ENCODE data around the gene EAF2. TPM values are rescaled to one million over a fixed set of nuclear protein-coding genes. Genes with fewer than 3 reads are reported as not detected.

Gene EAF2
- 0.88 TPM in 1 of 2 replicates, not detected in the other for total RNA-seq (2014; rRNA removed; shearing (Covaris generic); ENCODE audit: low replicate concordance)

GRCh38 chr3:121834671-121835464, at the start of gene EAF2, which contains the start of gene IQCB1:
Gene EAF2 (plus strand): TSS chr3:121835209. CDS start chr3:121835286, 77 bp downstream.
Gene IQCB1 (minus strand): TSS chr3:121835060. CDS start chr3:121828960, 6,100 bp downstream.
- in situ Hi-C loops (cut with HindIII; ENCODE audit: low pct_unique_long_range_greater_than_20kb, low sequenced_read_pairs), result no loop called here
- peak; percentile 89 for DNase-seq (ENCODE audit: low read depth)

- DNase-seq (ENCODE audit: low read depth), result no peak
- in situ Hi-C loops (cut with HindIII; ENCODE audit: low pct_unique_long_range_greater_than_20kb, low sequenced_read_pairs), result no loop called here
Measured at GRCh38 chr3:121786485-121786884, 48.5 kb upstream of the EAF2 start.

- no peak for DNase-seq (ENCODE audit: low read depth)
- in situ Hi-C loops (cut with HindIII; ENCODE audit: low pct_unique_long_range_greater_than_20kb, low sequenced_read_pairs), result no loop called here
Measured at GRCh38 chr3:121793078-121793477, 41.9 kb upstream of the EAF2 start.

- in situ Hi-C loops (cut with HindIII; ENCODE audit: low pct_unique_long_range_greater_than_20kb, low sequenced_read_pairs), result no loop called here
- no peak for DNase-seq (ENCODE audit: low read depth)
Measured at GRCh38 chr3:121794264-121794983, 40.6 kb upstream of the EAF2 start.

DNA sequence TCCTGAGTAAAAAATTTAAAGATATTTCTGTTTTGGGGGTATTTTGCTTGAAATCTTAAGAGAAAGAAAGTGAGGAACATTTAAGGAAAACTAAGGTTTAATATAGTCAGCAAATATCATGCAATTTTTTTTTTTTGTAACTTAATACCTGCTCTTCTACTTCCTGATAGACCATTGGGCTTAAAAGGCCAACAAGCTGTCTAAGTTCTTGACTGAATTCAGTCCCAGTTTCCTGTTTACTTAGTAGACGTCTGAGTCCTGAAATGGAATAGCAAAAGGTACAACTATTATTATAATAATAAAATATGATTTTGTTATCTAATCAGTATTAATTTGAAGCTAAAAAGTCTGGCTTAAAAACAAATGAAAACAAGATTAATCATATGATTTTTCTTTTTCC, 38.0 kb upstream of the EAF2 start:
- in situ Hi-C loops (cut with HindIII; ENCODE audit: low pct_unique_long_range_greater_than_20kb, low sequenced_read_pairs), result no loop called here
- DNase-seq (ENCODE audit: low read depth), result no peak

- DNase-seq (ENCODE audit: low read depth), result no peak
- in situ Hi-C loops (cut with HindIII; ENCODE audit: low pct_unique_long_range_greater_than_20kb, low sequenced_read_pairs), result no loop called here
Measured at GRCh38 chr3:121800906-121801305, 34.1 kb upstream of the EAF2 start.

DNA sequence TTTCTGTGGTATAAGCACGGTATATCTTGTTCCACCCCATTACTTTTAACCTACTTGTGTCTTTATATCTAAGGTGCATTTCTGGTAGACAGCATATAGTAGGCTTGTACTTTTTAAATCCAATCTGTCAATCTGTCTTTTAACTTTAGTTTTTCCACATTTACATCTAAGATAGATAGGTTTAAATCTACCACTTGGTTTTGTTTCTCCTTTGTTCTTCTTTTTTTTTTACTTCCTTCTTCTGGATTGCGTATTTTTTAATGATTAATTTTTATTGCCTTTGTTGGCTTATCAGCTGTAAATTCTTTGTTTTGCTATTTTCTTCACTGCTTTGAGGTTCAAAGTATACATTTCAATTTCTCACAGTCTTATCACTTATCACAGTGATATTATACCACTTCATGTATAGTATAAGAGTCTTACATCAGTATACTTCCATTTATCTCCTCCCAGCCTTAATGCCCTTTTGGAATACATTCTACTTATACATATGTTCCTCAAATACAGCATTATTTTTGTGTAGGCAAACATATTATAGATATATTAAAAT, 31.2 kb upstream of the EAF2 start:
- in situ Hi-C loops (cut with HindIII; ENCODE audit: low pct_unique_long_range_greater_than_20kb, low sequenced_read_pairs), result no loop called here
- DNase-seq (ENCODE audit: low read depth), result no peak

- DNase-seq (ENCODE audit: low read depth), result no peak
- in situ Hi-C loops (cut with HindIII; ENCODE audit: low pct_unique_long_range_greater_than_20kb, low sequenced_read_pairs), result no loop called here
Measured at GRCh38 chr3:121809249-121809648, 25.8 kb upstream of the EAF2 start.

DNA sequence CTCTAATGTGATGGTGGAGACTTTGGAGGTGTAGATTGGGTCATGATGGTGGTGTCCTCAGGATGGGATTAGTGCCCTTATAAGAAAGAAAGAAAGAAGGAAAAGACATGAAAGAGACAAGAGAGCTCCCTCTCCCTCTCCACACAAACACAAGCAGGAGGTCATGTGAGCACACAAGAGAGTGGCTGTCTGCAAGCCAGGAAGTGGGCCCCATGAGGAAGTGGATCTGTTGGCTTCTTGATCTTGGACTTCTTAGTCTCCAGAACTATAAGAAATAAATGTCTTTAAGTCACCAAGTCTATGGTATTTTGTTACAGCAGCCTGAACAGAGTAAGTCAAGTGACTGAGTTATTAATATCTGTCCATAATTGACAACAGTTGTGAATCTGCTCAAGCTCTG, 17.3 kb upstream of the EAF2 start:
- in situ Hi-C loops (cut with HindIII; ENCODE audit: low pct_unique_long_range_greater_than_20kb, low sequenced_read_pairs), result no loop called here
- DNase-seq (ENCODE audit: low read depth), result no peak

GRCh38 chr3:121818578-121818977, 16.4 kb upstream of the EAF2 start:
- DNase-seq (ENCODE audit: low read depth), result no peak
- in situ Hi-C loops (cut with HindIII; ENCODE audit: low pct_unique_long_range_greater_than_20kb, low sequenced_read_pairs), result no loop called here

DNA sequence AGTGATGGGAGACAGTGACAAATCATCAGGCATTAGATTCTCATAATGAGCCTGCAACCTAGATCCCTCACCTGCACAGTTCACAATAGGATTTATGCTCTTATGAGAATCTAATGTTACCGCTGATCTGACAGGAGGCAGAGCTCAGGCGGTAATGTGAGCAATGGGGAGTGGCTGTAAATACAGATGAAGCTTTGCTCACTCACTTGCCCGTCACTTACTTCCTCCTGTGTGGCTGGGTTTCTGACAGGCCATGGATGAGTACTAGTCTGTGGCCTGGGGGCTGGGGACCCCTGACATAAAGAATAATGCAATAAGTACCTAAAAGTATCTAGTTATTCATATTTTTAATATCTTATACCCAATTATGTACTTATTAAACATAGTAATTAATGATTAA, 15.8 kb upstream of the EAF2 start:
- in situ Hi-C loops (cut with HindIII; ENCODE audit: low pct_unique_long_range_greater_than_20kb, low sequenced_read_pairs), result no loop called here
- DNase-seq (ENCODE audit: low read depth), result no peak

DNA sequence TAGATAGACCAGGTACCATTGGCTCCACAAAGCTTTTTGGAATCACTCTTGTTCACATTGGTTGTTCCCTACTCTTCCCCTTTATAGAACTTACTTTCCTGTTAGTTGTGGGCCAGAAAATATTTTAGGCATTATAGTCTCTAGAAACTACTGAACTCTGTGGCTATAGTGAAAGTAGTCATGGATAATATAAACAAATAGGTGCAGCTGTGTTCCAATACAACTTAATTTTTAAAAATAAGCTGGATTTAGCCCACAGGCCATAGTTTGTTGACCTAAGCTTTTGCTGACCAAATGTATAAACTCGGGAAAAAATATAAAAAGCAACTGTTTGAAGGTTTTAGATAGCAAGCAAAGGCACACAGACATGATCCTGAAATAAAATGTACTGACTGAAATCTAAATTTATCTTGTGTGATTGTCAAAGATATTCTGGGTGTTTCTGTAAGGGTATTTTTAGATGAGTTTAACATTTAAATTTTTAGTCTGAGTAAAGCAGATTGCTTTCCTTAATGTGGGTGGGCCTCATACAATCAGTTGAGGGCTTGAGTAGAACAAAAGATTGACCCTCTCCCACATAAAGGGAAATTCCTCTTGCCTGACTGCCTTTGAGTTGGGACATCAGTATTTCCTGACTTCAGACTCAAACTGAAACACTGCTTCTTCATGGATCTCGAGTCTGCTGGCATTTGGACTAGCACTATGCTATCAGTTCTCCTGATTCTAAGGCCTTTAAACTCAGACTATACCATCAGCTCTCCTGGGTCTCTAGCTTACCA, 13.4 kb upstream of the EAF2 start:
- DNase-seq (ENCODE audit: low read depth), result no peak
- in situ Hi-C loops (cut with HindIII; ENCODE audit: low pct_unique_long_range_greater_than_20kb, low sequenced_read_pairs), result no loop called here

GRCh38 chr3:121822973-121823372, 12.0 kb upstream of the EAF2 start:
- in situ Hi-C loops (cut with HindIII; ENCODE audit: low pct_unique_long_range_greater_than_20kb, low sequenced_read_pairs), result no loop called here
- DNase-seq (ENCODE audit: low read depth), result peak; percentile 1

DNA sequence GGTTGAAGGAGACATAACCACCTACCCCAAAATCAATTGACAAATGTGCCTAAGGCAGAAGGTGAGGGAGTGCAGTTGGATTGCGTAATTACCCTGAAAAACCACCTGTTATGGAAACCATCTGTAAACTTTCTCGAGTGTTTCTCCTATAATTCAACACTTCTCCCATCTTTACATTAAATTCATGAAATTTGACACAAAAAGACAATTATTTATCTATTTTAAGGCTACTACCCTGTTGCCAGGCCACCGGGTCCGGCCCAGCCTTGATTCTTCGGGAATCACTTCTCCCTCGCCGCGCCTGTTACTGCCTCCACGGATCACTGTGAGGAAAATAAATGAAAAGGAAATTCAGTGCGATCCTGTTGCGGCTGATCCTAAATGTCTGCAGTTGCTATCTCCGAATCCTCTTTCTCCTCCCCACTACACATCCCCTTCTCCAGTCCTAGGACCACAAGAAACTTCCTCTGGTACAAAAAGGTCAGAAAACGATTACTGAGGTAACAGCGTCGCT, 795 bp upstream of the EAF2 start:
- DNase-seq (ENCODE audit: low read depth), result no peak
- in situ Hi-C loops (cut with HindIII; ENCODE audit: low pct_unique_long_range_greater_than_20kb, low sequenced_read_pairs), result no loop called here

DNA sequence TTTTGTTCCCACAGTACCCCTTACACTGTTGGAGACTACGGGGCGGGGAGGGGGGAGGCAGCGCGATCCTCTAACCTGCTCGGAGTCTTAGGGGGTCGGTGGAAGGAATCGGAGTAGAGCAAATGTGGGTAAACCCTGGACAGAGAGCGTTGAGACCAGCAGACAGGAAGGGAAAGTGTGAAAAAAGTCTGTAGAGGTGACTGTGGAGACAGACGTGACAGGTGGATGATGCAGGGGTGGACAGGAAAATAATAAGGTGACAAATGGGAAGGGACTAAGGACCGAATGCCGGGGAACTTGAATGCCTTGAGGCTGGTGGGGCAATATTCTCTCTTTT, 424 bp downstream of the EAF2 start:
- in situ Hi-C loops (cut with HindIII; ENCODE audit: low pct_unique_long_range_greater_than_20kb, low sequenced_read_pairs), result no loop called here
- DNase-seq (ENCODE audit: low read depth), result no peak

DNA sequence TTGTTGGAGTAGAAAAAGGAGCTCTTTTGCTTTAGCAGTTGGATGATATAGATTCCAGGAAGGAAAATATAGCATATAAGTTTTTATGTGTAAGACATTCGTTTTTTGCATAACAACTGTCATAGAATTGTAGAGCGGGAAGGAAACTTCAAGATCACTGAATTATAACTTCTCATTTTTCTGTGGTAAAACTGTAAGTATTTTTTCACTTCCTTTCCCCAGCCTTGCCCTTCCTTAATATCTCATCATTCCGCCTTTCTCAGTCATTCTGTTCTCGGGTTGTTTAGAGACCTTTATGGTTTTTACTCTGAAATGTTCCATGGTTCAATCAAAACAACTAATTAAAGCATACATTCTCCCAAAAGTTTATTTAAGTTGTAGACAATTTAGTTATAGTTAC, 1.1 kb downstream of the EAF2 start:
- DNase-seq (ENCODE audit: low read depth), result no peak
- in situ Hi-C loops (cut with HindIII; ENCODE audit: low pct_unique_long_range_greater_than_20kb, low sequenced_read_pairs), result no loop called here

DNA sequence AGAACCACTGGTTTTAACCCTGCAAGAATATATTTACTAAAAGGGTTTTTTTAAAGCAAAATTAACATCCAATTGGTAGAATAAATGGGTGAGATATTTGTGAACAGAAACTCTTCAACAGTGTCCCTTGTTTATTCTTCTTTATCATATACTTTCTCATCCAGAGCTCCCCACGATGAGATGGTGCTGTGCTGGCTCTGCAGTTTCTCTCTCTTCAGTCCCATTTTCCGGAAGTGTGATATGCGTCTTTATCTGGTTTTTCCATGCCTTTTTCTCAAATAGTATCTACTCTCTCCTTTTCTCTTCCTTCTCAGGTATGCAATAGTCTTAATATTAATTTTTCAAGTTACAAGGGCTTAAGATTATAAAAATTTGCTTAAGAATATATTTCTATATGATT, 1.5 kb downstream of the EAF2 start:
- in situ Hi-C loops (cut with HindIII; ENCODE audit: low pct_unique_long_range_greater_than_20kb, low sequenced_read_pairs), result no loop called here
- no peak for DNase-seq (ENCODE audit: low read depth)

- DNase-seq (ENCODE audit: low read depth), result no peak
- in situ Hi-C loops (cut with HindIII; ENCODE audit: low pct_unique_long_range_greater_than_20kb, low sequenced_read_pairs), result no loop called here
Measured at GRCh38 chr3:121839962-121840361, 5.0 kb downstream of the EAF2 start.

Measured in Caki2 (cell line).